ENCODE results near the gene TOR1B. TPM values are rescaled to one million over a fixed set of nuclear protein-coding genes. Genes with fewer than 3 reads are reported as not detected.

Gene TOR1B
- total and polyA plus RNA-seq, 2 of the 4 experiments (the other 2 are of a cell fraction), result 15.6 to 21.0 TPM

DNA sequence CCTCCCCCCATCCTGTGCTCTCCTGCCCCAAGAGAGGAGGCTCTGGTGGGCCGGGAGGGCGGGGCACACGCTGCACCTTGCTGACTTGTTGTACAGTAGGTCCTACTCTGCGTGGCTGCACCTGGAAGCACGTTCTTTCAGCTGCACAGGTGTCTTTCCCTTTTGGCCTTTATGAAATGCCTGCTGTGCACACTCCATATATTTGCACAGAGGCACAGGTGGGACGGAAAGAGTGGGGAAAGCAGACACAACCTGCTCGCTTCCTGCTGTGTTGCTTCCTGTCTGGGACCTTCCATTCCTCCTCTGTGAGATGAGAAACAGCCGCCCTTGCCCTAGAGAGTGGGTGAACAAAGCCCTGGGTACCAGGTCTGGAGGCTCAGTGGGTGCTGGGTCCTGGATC is 37.0 kb downstream of the TOR1B start:
- TF ChIP-seq NFE2L2 (IDR thresholded peaks at IDR 0.05; ENCODE audit: low read depth, low read length), result no peak
- TF ChIP-seq, protein P1, sequence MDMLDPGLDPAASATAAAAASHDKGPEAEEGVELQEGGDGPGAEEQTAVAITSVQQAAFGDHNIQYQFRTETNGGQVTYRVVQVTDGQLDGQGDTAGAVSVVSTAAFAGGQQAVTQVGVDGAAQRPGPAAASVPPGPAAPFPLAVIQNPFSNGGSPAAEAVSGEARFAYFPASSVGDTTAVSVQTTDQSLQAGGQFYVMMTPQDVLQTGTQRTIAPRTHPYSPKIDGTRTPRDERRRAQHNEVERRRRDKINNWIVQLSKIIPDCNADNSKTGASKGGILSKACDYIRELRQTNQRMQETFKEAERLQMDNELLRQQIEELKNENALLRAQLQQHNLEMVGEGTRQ (IDR thresholded peaks at IDR 0.05; ENCODE audit: low read depth, low read length), result no peak
- TF ChIP-seq CTCF (conservative IDR thresholded peaks at IDR 0.05; ENCODE audit: low read depth, low read length), result no peak
- TF ChIP-seq BHLHE40 (IDR thresholded peaks at IDR 0.05; ENCODE audit: low read depth, low read length), result no peak
- no peak for TF ChIP-seq RCOR1 (IDR thresholded peaks at IDR 0.05; ENCODE audit: insufficient replicate concordance, low read length)
- no peak for TF ChIP-seq FOS (IDR thresholded peaks at IDR 0.05; ENCODE audit: low read depth, low read length)
- no peak for TF ChIP-seq MXI1 (IDR thresholded peaks at IDR 0.05; ENCODE audit: borderline replicate concordance, low read depth, low read length)
- TF ChIP-seq ELK1 (IDR thresholded peaks at IDR 0.05; ENCODE audit: borderline replicate concordance, low read depth, low read length), result no peak
- no peak for TF ChIP-seq MAFK (IDR thresholded peaks at IDR 0.05; ENCODE audit: low read depth, low read length)
- no peak for TF ChIP-seq CHD1 (IDR thresholded peaks at IDR 0.05; ENCODE audit: low read depth, low read length)
- TF ChIP-seq POLR2A (IDR thresholded peaks at IDR 0.05; ENCODE audit: low read depth, low read length), result no peak
- no peak for TF ChIP-seq CEBPB (IDR thresholded peaks at IDR 0.05; ENCODE audit: low read depth, low read length)
- TF ChIP-seq RFX5 (IDR thresholded peaks at IDR 0.05; ENCODE audit: low read depth, low read length), result no peak
- no peak for TF ChIP-seq RAD21 (IDR thresholded peaks at IDR 0.05; ENCODE audit: low read length)
- TF ChIP-seq MAZ (IDR thresholded peaks at IDR 0.05; ENCODE audit: borderline replicate concordance, low read depth, low read length), result no peak
- TF ChIP-seq SMC3 (IDR thresholded peaks at IDR 0.05; ENCODE audit: low read depth, low read length), result no peak
- Histone ChIP-seq H3K4me2 (ENCODE audit: low read depth, low read length) (no peak overlapping the region), H3K14ac (replicated peaks; ENCODE audit: low read depth, low read length) (no peak overlapping the region), H3K56ac (ENCODE audit: extremely low read depth, insufficient read depth, low read length) (no peak overlapping the region), H2BK20ac (ENCODE audit: low read depth, low read length) (no peak overlapping the region), H4K20me1 (ENCODE audit: insufficient read depth, low read length) (peaks cover 16% of the 10 kb centered on the region), H2BK120ac (ENCODE audit: low read depth, low read length) (no peak overlapping the region), H4K5ac (ENCODE audit: low read depth, low read length) (no peak overlapping the region), H4K91ac (ENCODE audit: insufficient read depth, low read depth, low read length) (no peak overlapping the region), H3K9ac (ENCODE audit: low read depth, low read length) (no peak overlapping the region), H3K36me3 (ENCODE audit: control insufficient read depth, insufficient read depth, low read length) (peaks cover 7% of the 10 kb centered on the region), H3K23ac (ENCODE audit: low read depth, low read length) (no peak overlapping the region), H3K4me1 (ENCODE audit: control insufficient read depth, insufficient read depth, low read length) (peaks cover 13% of the 10 kb centered on the region), H2AFZ (replicated peaks; ENCODE audit: low read length, poor library complexity) (peak overlapping the region; percentile 48), H3K9me3 (ENCODE audit: control insufficient read depth, insufficient read depth, low read length) (no peaks in the 10 kb centered on the region), H2AK5ac (ENCODE audit: low read depth, low read length) (no peak overlapping the region), H3K27me3 (ENCODE audit: control insufficient read depth, insufficient read depth, low read length) (no peaks in the 10 kb centered on the region), H2BK5ac (ENCODE audit: low read depth, low read length, poor library complexity, severe bottlenecking) (no peak overlapping the region), H3K9me1 (ENCODE audit: insufficient read depth, low read length) (peaks cover 14% of the 10 kb centered on the region), H3K27ac (ENCODE audit: insufficient read depth, low read length) (no peak overlapping the region), H3K18ac (ENCODE audit: low read depth, low read length) (no peak overlapping the region), H3K4me3 (ENCODE audit: insufficient read depth, low read depth, low read length) (no peak overlapping the region), H3K79me1 (ENCODE audit: low read depth in 1 of 2, low read length in 2 of 2) (peaks cover 32 to 58% of the 10 kb centered on the region in 2 experiments), H2AK9ac (replicated peaks; ENCODE audit: low read depth, low read length, poor library complexity) (no peak overlapping the region), H4K8ac (ENCODE audit: low read depth in 2 of 2, low read length in 2 of 2) (no peak overlapping the region), H3K4ac (ENCODE audit: low read depth, low read length) (no peak overlapping the region), H2BK15ac (ENCODE audit: low read depth, low read length) (no peak overlapping the region)
- ATAC-seq (ENCODE audit: low read depth) (no peak), DNase-seq (no peak)
- dilution Hi-C loops (cut with HindIII; ENCODE audit: low sequenced_read_pairs, unreplicated experiment) (no loop called here), in situ Hi-C loops (cut with MboI; ENCODE audit: low sequenced_read_pairs) (no loop called here), intact Hi-C loops (cut with micrococcal nuclease) (no loop called here)
- ChIA-PET POLR2A (ENCODE audit: unreplicated experiment) (interaction anchor here (0.7 kb wide), 1 partner anchor 48 kb away, joined by 12 read pairs; no protein-coding TSS in a partner anchor), CTCF (no interaction called here)
- WGBS, 2 experiments (ENCODE audit: extremely low coverage in 2 of 2, insufficient read length in 1 of 2), result 100% methylated on average over 1 of the region's 8 CpGs; no CpG with 5 or more reads in 1 of the 2 experiments
- no TSS peak for BruUV-seq (replicated peaks)

All from IMR-90 (cell line).